ENCODE results near the gene TDRD10. TPM values are rescaled to one million over a fixed set of nuclear protein-coding genes. Genes with fewer than 3 reads are reported as not detected.
A peak's percentile ranks its signal among the peaks of the same experiment; 100 is the strongest.

The TDRD10 gene
- polyA plus RNA-seq, 1 donor: 1.8 TPM

DNA sequence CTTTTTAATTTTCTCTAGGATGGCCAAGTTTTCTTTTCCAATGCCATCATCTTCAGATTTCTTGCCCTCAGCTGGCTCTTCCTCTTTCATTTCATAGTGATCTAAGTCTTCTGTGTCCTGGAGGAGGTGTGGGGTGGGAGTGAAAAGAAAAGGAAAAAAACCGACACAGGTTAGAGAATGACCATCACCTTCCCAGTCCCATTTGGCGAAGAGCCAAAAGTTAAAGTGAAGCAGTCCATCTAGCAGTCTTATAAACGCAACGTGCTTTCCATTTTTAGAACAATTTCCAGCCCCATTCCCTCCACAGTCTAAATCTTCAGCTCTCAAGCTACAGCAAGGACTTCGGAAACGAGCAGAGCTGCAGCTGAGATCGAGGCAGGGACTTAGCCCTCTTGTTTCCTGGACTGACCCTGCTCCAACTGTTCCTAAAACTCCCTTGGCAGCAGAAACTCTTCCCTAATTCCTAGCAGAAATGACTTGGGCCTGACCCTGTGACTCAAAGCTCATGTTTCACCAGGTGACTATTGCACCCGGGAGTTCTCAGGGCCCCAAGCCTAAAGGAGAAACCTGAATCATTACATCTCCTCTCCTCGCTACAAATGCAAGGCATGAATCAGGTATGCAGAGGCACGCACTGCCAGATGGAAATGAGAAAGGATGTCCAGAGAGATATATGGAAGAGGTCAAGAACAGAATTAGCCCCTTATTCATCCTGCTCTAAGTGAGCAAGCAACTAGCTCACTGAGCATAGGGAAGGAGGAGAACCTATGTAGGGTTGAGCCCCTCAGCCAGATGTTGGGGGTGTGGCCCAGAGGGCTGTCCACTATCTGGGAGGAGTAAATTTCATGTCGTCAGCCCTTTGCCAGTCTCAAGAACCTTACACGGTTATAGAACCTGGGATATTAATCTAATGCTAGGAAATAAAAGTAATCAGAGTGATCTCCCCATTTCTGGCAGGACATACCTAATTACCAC is 51.3 kb downstream of the TDRD10 start:
- Histone ChIP-seq H3K27me3 (ENCODE audit: control insufficient read depth, insufficient read depth, low read length) (no peaks in the 10 kb centered on the region), H3K36me3 (ENCODE audit: control insufficient read depth, insufficient read depth, low read length) (peaks cover 76% of the 10 kb centered on the region), H3K9me3 (ENCODE audit: control insufficient read depth, low read depth, low read length) (no peaks in the 10 kb centered on the region), H3K4me3 (ENCODE audit: low read length) (no peak overlapping the region), H3K27ac (ENCODE audit: low read length) (no peak overlapping the region), H3K4me1 (ENCODE audit: control insufficient read depth, insufficient read depth, low read length) (peaks cover 18% of the 10 kb centered on the region)
- WGBS (ENCODE audit: insufficient coverage, low lambda C conversion rate): no CpG with 5 or more reads among the region's 12 CpGs
- DNase-seq: no peak

DNA sequence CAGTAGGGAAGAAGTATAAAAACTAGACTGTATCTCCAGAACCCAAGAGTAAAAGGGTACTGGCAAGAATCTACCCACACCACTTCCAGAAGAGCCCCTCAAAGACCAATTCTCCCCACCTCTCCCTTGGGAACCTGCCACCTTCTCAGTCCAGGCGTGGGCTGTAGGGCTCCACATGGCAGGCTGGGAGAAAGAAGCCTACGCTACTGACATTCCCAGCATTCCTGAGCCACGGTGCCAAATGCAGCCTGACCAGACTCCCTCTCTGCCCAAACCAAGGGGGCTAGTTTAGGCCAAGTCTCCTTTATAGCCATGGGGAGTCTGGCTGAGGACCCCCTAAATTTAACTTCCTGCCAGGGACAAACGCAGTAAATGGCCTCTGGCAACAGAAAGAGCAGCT is 54.4 kb downstream of the TDRD10 start:
- peaks cover 15% of the 10 kb centered on the region for H3K4me1 ChIP-seq (ENCODE audit: control insufficient read depth, insufficient read depth, low read length)
- no peak overlapping the region for H3K27ac ChIP-seq (ENCODE audit: low read length)
- H3K9me3 ChIP-seq (ENCODE audit: control insufficient read depth, low read depth, low read length): no peaks in the 10 kb centered on the region
- peak overlapping the region; percentile 86 for H3K4me3 ChIP-seq (ENCODE audit: low read length)
- H3K36me3 ChIP-seq (ENCODE audit: control insufficient read depth, insufficient read depth, low read length): peaks cover 47% of the 10 kb centered on the region
- DNase-seq: no peak
- no peaks in the 10 kb centered on the region for H3K27me3 ChIP-seq (ENCODE audit: control insufficient read depth, insufficient read depth, low read length)
- WGBS (ENCODE audit: insufficient coverage, low lambda C conversion rate): no CpG with 5 or more reads among the region's 4 CpGs

- no peaks in the 10 kb centered on the region for H3K27me3 ChIP-seq (ENCODE audit: control insufficient read depth, insufficient read depth, low read length)
- WGBS (ENCODE audit: insufficient coverage, low lambda C conversion rate): 0% methylated on average over 1 of the region's 7 CpGs
- H3K27ac ChIP-seq (ENCODE audit: low read length): peak overlapping the region; percentile 44
- peaks cover 37% of the 10 kb centered on the region for H3K36me3 ChIP-seq (ENCODE audit: control insufficient read depth, insufficient read depth, low read length)
- peak overlapping the region; percentile 86 for H3K4me3 ChIP-seq (ENCODE audit: low read length)
- peaks cover 15% of the 10 kb centered on the region for H3K4me1 ChIP-seq (ENCODE audit: control insufficient read depth, insufficient read depth, low read length)
- no peaks in the 10 kb centered on the region for H3K9me3 ChIP-seq (ENCODE audit: control insufficient read depth, low read depth, low read length)
- DNase-seq: peak in 1 of 2 donors; percentile 11
These were observed 55.4 kb downstream of the TDRD10 start for GRCh38 chr1:154557248-154557938.

DNA sequence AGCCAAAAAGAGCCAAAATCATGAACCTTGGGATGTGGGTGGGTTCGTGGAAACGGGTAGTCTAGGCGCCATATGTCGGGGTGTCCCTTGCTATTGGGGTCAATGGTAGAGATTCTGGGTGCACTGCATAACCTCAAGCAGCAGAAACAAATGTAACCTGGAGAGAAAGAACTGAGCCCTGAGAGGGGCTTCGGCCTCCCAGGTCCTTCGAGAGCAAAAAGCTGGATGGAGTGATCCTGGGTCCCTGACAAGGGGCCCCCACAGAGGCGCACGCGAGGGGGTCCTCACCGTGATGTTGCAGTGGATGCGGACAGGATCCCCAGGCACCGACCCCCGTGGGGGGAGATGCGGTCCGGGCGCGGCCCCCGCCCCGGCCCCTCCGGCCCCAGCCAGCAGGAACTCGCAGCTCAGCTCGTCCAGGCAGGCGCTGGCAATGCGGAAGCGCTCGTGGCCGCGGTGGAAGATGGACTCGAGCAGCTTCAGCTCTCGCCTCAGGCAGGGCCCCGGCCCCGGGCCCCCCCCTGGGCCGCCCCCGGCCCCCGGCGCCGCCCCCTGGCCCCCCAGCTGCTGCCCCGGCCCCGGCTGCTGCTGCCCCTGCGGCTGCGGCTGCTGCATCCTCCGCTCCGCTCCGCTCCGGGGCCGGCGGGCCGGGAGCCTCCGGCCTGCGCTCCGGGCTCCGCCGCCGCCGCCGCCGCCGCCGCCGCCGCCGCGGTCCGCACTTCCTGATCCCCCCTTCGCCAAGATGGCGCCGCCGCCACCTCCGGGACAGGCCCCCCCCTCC is 56.1 kb downstream of the TDRD10 start, which contains the start of gene UBE2Q1:
TSS of gene UBE2Q1 (minus strand) at position 724 of the 781 bp plus-strand sequence. CDS start at position 615, 109 bp downstream.
- H3K4me1 ChIP-seq (ENCODE audit: control insufficient read depth, insufficient read depth, low read length): peaks cover 15% of the 10 kb centered on the region

GRCh38 chr1:154558720-154559465 is 56.9 kb downstream of the TDRD10 start:
- H3K9me3 ChIP-seq (ENCODE audit: control insufficient read depth, low read depth, low read length): no peaks in the 10 kb centered on the region
- peak overlapping the region; percentile 75 for H3K4me3 ChIP-seq (ENCODE audit: low read length)
- DNase-seq: peak; percentile 99 to 100
- no peaks in the 10 kb centered on the region for H3K27me3 ChIP-seq (ENCODE audit: control insufficient read depth, insufficient read depth, low read length)
- H3K27ac ChIP-seq (ENCODE audit: low read length): peak overlapping the region; percentile 97
- peaks cover 22% of the 10 kb centered on the region for H3K36me3 ChIP-seq (ENCODE audit: control insufficient read depth, insufficient read depth, low read length)
- WGBS (ENCODE audit: insufficient coverage, low lambda C conversion rate): no CpG with 5 or more reads among the region's 57 CpGs
- H3K4me1 ChIP-seq (ENCODE audit: control insufficient read depth, insufficient read depth, low read length): peaks cover 15% of the 10 kb centered on the region

More for the DNA sequence above, 56.1 kb downstream of the TDRD10 start, which contains the start of gene UBE2Q1:
- Histone ChIP-seq H3K27ac (ENCODE audit: low read length) (peak within 1 kb of the TSS; percentile 97), H3K9me3 (ENCODE audit: control insufficient read depth, low read depth, low read length) (no peaks in the 10 kb centered on the region), H3K4me3 (ENCODE audit: low read length) (peak within 1 kb of the TSS; percentile 86), H3K27me3 (ENCODE audit: control insufficient read depth, insufficient read depth, low read length) (no peaks in the 10 kb centered on the region), H3K36me3 (ENCODE audit: control insufficient read depth, insufficient read depth, low read length) (peaks cover 30% of the 10 kb centered on the region)
- WGBS (ENCODE audit: insufficient coverage, low lambda C conversion rate): no CpG with 5 or more reads among the region's 69 CpGs
- peak; percentile 24 to 36 for DNase-seq

DNA sequence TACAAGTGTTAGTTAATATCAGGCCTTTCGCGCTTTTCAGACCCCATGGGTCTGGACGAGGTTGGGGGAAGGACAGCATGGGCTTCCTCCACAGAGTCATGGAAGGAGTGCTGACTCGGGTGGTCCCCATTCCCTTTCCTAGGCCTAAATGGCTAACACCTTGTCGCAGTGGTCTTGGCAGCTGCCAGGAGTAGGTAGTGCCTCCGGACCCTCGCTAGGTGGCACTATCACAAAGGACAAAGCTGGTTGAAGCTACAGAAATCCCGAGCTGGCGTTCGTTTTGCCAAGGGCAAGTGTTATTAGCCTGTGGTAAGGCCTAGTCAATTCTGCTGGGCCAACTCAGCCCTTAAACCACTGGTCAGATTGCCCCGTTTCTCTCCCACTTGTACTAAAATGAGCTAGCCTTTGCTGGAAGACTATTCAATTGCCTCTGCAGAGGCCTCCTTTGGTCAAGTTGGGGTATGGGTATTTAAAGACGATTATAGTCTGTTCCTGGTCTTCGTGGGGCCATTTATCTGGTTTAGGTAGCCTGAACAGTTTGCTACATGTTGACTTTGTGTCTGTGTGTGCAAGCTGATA is 57.5 kb downstream of the TDRD10 start:
- peaks cover 17% of the 10 kb centered on the region for H3K36me3 ChIP-seq (ENCODE audit: control insufficient read depth, insufficient read depth, low read length)
- DNase-seq: peak; percentile 87 to 90
- peak overlapping the region; percentile 75 for H3K4me3 ChIP-seq (ENCODE audit: low read length)
- no peaks in the 10 kb centered on the region for H3K9me3 ChIP-seq (ENCODE audit: control insufficient read depth, low read depth, low read length)
- H3K27me3 ChIP-seq (ENCODE audit: control insufficient read depth, insufficient read depth, low read length): no peaks in the 10 kb centered on the region
- peak overlapping the region; percentile 97 for H3K27ac ChIP-seq (ENCODE audit: low read length)
- H3K4me1 ChIP-seq (ENCODE audit: control insufficient read depth, insufficient read depth, low read length): peaks cover 15% of the 10 kb centered on the region
- 40% methylated on average over 1 of the region's 13 CpGs for WGBS (ENCODE audit: insufficient coverage, low lambda C conversion rate)

DNA sequence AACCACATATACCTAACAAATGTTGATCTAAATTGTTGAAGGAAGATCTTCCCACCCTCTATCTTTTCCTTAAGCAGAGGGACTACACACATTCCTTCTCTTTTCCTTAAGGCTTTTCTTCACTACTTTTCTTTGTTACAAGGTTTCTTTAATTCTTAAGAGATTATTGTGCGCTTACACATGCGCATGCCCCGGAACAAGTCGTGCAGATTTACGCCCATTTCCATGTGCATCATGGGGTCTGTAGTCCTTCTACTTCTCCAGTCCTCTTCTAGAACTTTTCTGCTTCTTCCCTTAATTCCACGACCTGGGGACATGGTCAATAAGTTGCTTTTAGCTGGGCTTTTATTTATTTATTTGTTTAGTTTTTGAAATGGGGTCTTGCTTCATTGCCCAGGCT is 63.9 kb downstream of the TDRD10 start:
- H3K4me1 ChIP-seq (ENCODE audit: control insufficient read depth, insufficient read depth, low read length): peaks cover 9% of the 10 kb centered on the region
- no peaks in the 10 kb centered on the region for H3K36me3 ChIP-seq (ENCODE audit: control insufficient read depth, insufficient read depth, low read length)
- DNase-seq: no peak
- no peak overlapping the region for H3K4me3 ChIP-seq (ENCODE audit: low read length)
- no CpG with 5 or more reads among the region's 6 CpGs for WGBS (ENCODE audit: insufficient coverage, low lambda C conversion rate)
- peaks cover 22% of the 10 kb centered on the region for H3K27me3 ChIP-seq (ENCODE audit: control insufficient read depth, insufficient read depth, low read length)
- H3K9me3 ChIP-seq (ENCODE audit: control insufficient read depth, low read depth, low read length): no peaks in the 10 kb centered on the region
- H3K27ac ChIP-seq (ENCODE audit: low read length): no peak overlapping the region

DNA sequence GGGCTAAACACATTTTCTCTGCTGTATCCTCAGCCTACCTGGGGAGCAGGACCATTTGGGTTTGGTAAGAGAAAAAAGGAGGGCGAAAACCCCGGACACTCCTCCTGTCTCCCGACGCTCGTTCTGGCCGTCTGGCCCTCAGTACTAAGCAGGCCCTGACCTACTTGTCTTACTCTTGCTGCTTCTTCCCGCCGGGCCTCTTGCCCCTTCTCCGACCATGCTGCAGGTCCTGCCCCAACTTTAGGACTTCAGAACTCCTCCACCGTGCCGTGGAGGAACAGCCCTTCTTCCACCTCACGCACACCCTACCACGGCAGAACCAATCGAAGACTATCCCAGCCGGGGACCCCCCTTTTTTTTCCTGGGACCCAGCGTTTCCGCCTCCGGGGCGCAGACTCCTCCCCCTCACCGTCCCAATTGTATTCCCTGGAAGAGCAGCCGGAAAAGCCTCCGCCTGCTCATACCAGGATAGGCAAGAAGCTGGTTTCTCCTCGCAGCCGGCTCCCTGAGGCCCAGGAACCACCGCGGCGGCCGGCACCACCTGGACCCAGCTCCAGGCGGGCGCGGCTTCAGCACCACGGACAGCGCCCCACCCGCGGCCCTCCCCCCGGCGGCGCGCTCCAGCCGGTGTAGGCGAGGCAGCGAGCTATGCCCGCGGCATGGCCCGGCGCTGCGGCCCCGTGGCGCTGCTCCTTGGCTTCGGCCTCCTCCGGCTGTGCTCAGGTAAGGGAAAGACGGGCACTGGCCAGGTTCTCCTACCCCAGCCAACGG is 65.6 kb downstream of the TDRD10 start, which contains the start of gene CHRNB2:
TSS of gene CHRNB2 (plus strand) at position 393 of the 771 bp plus-strand sequence. CDS start at position 660, 267 bp downstream.
- no peak within 1 kb of the TSS for H3K27ac ChIP-seq (ENCODE audit: low read length)
- H3K4me1 ChIP-seq (ENCODE audit: control insufficient read depth, insufficient read depth, low read length): peaks cover 9% of the 10 kb centered on the region
- DNase-seq: peak; percentile 38 to 72
- no CpG with 5 or more reads among the region's 53 CpGs for WGBS (ENCODE audit: insufficient coverage, low lambda C conversion rate)
- peaks cover 5% of the 10 kb centered on the region for H3K9me3 ChIP-seq (ENCODE audit: control insufficient read depth, low read depth, low read length)
- H3K4me3 ChIP-seq (ENCODE audit: low read length): peak within 1 kb of the TSS; percentile 26
- peaks cover 22% of the 10 kb centered on the region for H3K27me3 ChIP-seq (ENCODE audit: control insufficient read depth, insufficient read depth, low read length)
- H3K36me3 ChIP-seq (ENCODE audit: control insufficient read depth, insufficient read depth, low read length): no peaks in the 10 kb centered on the region
